Non-pigmented ciliary epithelial cell (primary cell): Measurements from ENCODE around the gene TTC39C.
A peak's percentile ranks its signal among the peaks of the same experiment; 100 is the strongest.
"Not testable (repeated sequence)": the region's sequence is repeated elsewhere in the genome, so short reads cannot be mapped to it uniquely, and the experiment has no call there.

Experiments used
- DNase-seq: peaks from one replicate; pipeline ENCODE4 v3.0.0-alpha.2; 2010; ENCODE audit warnings: low read depth

The TTC39C gene

DNA sequence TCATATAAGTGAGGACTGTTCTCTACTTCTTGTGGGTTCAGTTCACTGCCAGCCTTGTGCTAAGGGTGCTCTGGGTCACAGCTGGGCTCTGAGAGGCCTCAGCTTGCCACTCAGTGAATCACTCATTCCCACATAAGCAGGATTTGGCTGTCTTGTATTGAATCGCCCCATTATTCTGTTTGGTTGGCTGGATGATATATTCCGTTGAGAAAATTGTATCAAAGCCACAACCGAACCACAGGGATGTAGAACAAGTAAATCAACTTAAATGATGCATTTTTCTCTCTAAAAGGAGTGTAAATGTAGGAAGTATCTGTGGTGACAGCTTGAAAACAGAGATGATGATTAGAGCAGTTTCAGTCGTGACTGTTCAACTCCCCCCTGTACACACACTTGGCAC, 39.6 kb downstream of the TTC39C start:
- DNase-seq, result no peak

DNA sequence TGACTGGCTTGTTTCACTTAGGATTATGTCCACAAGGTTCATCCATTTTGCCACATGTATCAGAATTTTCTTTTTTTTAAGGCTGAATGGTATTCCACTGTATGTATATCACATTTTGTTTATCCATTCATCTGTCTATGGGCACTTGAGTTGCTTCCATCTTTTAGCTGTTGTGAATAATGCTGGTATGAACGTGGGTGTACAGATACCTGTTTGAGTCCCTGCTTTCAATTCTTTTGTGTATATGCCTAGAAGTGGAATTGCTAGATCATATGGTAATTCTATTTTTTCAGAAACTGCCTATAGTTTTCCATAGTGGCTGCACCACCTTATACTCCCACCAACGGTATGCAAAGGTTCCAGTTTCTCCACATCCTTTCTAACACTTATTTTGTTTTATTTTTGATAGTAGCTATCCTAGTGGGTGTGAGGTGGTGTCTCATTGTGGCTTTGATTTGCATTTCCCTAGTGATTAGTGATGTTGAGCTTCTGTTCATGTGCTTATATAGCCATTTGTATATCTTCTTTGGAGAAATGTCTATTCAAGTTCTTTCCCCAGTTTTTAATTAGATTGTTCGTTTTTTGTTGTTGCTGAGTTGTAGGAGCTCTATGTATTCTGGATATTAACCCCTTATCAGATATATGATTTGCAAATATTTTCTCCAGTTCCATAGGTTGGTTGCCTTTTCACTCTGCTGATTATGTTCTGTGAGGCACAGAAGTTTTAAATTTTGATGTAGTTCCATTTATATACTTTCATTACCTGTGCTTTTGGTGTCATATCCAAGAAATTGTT, 40.7 kb downstream of the TTC39C start:
- DNase-seq, result no peak

DNA sequence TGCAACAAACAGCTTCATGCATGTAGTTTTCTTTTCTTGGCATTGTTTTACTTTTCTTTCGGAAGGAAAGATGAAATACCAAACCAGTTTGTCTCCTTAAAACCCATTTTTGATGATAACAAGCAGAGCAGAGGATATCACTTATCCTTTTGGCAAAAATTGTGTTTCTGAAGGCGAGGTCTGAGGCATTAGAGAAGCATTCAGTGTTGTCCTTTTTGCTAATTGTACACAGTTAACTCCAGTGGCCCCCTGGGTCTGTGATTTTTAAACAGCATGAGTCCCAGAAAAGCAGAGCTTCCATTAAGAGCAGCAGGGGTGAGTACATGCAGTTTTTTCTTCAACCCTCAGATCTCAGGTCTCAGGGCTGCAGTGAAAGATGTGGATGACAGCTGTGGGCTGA, 41.3 kb downstream of the TTC39C start:
- no peak for DNase-seq

DNA sequence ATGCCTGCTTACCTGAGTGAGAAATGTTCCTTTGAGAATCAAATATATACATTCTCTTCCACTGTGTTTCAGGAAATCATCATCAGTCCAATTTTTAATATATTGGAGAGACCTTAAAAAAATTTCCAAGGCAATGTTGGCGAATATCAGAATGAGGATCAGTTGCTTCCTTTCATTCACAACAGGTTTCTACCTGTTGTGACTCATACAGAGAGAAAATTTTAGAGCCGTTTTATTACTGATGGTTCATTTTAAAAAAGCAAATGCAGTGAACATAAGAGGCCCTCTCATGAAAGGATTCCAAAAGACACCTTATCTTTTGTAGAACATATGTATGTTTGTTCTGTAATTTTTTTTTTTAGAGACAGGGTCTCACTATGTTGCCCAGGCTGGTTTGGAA, 42.0 kb downstream of the TTC39C start:
- no peak for DNase-seq

DNA sequence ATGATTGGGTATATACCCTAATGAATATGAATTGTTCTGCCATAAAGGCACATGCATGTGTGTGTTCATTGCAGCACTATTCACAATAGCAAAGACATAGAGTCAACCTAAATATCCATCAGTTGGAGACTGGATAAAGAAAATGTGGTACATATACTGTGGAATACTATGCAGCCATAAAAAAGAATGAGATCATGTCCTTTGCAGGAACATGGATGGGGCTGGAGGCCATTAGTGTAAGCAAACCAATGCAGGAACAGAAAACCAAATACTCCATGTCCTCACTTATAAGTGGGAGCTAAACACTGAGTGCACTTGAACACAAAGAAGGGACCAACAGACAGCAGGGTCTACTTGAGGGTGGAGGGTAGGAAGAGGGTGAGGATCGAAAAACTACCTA, 43.2 kb downstream of the TTC39C start:
- no peak for DNase-seq

DNA sequence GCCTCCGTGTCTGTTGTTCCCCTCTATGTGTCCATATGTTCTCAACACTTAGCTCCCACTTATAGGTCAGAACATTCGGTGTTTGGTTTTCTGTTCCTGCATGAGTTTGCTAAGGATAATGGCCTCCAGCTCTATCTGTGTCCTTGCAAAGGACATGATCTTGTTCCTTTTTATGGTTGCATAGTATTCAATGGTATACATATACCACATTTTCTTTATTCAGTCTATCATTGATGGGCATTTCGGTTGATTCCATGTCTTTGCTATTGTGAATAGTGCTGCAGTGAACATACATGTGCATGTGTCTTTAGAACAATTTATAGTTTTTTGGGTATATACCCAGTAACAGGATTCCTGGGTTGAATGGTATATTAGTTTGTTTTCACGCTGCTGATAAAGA, 44.8 kb downstream of the TTC39C start:
- DNase-seq, result not testable (repeated sequence)

DNA sequence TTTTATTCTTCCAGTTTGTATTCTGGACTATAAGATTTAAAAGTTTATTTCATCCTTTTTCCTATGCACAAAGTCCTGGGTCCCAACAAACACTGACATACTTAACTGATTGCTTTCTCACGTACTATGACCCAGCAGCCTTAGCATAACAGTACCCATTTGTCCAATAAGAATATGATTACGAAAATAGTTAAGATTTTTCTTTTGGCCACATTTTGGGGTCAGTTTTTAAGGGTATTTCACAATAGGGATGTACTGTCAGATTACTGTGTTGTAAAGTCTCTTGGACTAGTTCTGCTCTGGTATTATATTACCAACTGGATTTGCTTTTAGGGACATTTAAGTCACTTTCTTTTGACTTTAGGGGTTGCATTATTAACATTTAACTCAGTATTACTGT, 46.1 kb downstream of the TTC39C start:
- DNase-seq, result no peak

DNA sequence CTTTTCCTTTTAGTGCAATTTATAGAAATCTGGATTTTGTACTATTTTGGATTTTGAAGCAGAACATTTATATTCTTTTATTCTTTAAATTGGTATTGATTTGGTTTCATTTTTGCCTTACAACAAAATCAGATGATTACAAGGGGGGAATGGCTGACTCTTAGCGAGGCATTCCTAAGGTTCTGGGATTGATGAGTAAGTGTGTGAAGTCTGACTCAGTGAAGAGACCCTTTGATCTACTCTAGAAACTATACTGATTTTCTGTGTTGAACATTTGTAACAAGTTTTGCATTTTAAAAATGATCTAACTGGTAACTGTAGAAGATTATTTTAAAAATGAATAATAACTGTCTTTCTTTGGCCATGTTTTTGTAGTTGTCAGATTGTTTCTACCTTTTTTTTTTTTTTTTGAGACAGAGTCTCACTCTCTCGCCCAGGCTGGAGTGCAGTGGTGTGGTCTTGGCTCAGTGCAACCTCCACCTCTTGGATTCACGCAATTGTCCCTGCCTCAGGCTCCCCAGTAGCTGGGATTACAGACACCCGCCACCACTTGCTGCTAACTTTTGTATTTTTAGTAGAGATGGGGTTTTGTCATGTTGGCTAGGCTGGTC, 48.7 kb downstream of the TTC39C start:
- peak; percentile 37 for DNase-seq

DNA sequence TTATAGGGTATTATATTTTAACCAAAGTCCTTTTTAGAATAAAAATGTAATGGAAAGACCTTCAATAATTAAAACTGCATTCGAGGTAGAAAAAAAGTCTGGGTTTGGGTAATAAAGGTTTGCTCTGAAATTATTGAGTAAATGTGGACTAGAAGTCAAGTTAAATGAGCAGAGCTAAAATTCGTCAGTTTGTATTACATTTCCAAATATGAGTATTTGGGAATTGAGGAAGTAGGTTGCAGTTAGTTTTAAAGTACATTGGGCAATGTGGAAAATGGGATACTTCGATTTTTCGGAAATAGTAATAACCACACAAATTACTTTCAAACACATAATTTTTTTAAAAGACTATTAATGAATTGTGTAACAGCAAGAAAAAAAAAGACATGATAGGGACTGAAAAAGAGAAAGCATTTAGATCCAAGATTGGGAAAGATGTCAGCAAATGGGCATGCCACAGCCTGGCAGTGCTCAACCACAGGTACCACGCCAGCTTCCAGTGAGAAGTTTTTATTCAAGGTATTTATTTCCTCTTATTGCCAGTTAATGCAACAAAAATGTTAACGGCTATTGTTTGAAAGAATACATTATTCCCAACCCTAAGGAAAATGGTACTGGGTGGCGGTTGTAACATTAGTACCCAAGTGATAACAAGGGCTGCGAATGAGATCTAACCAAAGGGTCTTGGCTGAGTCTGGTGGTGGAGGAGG, 50.0 kb downstream of the TTC39C start:
- DNase-seq, result no peak

DNA sequence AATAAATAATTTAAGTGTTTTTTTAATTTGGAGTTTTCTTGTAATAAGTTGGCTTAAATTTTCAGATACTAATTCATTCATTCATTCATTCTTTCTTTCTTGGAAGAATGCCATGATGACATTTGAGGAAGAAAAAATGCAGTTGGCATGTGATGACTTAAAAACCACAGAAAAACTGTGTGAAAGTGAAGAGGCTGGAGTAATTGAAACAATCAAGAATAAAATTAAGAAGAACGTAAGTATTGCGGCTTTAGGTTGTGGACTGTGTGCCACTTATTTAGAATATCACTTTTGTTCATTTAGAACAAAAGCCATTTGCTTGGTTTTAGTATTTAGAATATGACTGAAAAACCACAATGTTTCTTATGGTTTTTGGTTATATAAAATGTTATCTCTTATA, 51.4 kb downstream of the TTC39C start:
- DNase-seq, result no peak

DNA sequence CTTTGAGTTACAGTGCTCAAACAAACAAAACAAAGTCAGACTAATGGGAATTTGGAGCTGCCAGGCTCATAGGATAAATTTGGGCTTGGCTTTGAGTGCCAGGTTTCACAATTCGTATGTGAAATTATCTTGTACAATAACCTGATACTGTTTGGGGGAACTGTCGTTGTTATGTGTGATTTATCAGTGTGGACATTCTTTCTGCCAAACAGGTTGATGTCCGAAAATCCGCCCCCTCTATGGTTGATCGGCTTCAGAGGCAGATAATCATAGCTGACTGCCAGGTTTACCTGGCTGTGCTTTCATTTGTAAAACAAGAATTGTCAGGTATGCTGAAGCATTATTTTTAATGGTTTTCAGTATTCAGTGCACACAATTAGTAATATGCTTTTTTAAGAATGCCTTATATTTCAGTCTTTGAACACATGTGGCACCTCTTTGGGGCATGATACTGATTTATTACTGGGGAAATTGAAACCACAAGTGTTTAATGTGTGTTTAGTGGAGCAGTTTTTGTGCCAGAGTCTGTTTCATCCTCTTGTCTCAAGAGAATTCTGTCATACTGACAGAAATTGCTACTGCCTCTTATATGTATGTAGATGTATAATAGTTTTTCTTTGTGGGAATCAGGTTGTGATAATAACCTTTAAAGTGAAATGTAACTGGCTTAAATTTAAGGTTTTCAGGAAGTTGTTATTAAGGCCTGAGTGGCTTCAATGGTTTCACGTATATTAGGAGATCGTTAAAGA, 54.6 kb downstream of the TTC39C start:
- DNase-seq, result no peak

DNA sequence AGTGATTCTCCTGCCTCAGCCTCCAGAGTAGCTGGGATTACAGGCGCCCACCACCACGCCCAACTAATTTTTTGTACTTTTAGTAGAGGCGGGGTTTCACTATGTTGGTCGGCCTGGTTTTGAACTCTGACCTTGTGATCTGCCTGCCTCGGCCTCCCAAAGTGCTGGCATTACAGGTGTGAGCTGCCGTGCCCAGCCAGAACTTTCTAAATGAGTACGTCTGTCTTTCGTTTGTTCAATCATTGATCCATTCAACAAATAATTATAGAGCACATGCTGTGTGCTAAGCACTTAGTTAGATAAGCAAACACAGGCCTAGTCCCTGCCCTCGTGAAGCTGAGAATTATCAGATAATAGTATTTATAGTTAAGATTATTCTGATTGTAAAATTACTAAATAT, 56.5 kb downstream of the TTC39C start:
- DNase-seq, result no peak

DNA sequence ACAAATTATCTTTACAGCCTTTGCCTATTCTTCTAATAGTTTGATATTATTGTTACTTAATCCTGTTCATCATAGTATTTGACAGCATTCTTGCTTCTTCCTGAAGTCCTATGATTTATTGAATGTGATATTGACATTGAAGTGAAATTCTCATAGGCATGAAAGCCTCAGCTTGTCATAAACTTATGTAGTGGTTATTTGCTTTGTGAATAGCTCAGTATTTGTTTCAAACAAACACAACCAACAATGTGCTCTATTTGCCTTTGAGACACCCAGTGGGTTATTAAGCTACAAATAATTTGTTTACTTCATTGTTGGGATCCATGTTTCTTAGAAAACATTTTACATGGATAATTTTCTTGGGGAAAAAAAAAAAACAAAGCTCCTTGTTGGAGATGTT, 57.2 kb downstream of the TTC39C start:
- no peak for DNase-seq

DNA sequence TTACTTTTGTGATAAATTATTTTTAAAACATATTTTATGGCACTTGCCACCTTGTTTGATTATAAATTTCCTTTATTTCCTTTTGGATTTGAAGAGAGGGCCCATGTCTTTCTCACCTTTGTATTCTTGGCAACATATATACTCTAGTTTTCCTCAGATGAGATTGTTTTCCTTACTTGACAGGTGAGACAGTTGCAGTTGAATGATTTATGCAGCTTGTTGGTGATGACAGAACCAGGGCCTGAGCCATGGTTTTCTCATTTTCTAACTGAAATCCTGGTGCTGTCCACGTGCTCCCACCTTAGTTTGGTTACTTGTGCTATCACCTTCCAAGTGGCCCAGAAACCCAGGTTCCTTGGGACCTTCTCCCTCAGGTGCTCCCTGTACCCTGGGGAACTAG, 58.2 kb downstream of the TTC39C start:
- DNase-seq, result no peak

DNA sequence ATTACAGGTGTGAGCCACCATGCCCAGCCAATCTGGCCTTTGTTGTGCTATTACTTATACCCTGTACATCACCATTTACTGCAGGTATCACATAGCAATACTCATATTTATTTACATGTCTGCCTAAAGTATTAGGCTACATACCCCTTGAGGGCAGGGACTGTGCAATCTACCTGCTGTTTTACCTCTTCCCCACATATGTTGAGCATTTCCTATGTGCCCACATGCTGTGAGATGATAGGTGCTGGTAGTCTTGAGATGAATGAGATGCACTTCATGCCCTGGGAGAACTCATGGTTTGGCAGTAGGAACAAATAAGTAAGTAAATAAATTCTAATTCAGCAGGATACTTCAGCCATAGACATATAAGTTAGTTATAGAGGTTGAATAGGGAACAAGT, 59.2 kb downstream of the TTC39C start:
- no peak for DNase-seq

DNA sequence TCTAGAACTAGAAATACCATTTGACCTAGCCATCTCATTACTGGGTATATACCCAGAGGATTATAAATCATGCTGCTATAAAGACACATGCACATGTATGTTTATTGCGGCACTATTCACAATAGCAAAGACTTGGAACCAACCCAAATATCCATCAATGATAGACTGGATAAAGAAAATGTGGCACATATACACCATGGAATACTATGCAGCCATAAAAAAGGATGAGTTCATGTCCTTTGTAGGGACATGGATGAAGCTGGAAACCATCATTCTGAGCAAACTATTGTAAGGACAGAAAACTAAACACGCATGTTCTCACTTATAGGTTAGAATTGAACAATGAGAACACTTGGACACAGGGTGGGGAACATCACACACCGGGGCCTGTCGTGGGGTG, 60.2 kb downstream of the TTC39C start:
- DNase-seq, result not testable (repeated sequence)

DNA sequence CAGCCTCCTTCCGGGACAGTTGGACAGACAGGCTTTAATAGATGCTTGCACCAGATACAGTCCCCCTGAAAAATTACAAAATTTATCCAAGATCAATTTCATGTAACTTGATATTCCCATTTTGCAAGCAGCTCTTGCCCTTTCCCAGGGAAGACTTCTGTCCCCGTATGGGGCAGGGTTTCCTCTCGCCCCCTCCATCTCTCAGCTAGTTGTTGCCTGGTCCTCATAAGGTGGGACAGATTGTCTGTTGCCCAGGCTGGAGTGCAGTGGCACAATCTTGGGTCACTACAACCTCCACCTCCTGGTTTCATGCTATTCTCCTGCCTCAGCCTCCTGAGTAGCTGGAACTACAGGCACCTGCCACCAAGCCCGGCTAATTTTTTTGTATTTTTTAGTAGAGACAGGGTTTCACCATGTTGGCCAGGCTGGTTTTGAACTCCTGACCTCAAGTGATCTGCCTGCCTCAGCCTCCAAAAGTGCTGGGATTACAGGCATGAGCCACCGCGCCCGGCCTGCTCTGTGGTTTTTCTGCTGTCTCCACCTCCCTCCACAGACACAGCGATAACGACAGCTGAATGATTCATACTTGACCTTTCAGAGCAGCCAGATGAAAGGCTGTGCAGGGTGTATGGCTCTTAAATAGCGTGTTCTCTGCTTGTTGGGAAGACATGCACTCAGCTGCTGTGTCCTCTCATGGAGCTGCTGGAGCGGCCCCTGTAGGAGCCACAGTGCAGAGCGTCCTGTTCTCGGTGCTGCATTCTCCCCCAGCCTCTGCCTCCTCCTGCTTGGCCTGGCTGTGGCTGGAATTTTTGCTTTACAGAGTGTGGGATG, 61.4 kb downstream of the TTC39C start:
- peak; percentile 97 for DNase-seq

DNA sequence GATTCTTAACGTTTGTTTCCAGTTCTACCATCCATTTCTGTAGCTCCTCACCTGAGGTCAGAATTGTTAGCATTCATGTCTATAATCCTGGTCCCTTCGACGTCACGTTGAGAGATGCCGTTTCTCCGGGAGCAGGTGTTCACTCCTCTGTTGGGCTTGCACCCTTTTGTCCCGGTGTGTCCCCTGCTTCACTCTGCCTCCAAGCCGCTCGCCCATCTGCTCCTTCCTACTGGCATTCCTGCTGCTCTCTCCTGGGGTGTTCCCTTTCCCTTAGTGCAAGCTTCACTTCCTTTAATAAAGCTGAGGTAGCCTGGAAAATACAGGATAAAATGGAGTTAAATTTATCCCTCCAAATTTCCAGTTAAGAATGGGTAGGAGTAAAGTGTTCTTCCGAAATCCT, 62.4 kb downstream of the TTC39C start:
- DNase-seq, result no peak

DNA sequence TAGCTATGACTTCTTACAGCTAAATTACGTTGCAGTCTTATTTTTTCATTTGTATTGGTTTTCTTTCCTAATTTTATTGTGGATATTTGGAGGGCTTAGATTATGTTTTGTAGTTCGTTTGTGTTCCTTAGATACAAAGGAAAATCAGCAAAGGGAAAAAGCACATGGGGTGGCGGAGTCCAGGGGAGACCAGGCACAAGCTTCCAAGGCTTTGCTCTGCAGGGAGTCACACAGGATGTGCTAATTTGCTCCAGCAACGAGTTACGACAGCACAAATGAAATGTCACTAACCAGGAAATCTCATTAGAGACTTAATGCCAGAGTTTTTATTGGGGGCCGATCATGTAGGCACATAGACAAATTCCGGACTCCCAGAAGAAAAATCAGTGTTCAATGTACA, 63.8 kb downstream of the TTC39C start:
- DNase-seq, result no peak

DNA sequence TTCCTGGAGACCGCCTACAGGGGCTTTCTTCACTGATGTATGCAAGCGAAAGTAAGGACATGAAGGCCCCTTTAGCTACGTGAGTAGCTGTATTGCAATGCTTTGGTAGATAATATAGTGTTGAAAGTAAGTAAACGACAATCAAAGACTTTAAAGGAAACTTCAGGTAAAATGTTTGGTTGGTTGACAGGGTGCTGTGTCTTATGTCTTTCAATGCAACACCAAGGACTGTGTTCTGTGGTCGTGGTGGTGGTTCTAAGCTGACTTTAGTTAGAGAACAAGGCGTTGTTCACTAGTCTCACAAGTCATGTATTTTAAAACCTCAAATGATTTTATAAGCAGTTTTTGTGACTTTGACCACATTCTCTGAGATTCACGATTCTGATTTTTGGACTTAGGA, 66.3 kb downstream of the TTC39C start:
- DNase-seq, result no peak

DNA sequence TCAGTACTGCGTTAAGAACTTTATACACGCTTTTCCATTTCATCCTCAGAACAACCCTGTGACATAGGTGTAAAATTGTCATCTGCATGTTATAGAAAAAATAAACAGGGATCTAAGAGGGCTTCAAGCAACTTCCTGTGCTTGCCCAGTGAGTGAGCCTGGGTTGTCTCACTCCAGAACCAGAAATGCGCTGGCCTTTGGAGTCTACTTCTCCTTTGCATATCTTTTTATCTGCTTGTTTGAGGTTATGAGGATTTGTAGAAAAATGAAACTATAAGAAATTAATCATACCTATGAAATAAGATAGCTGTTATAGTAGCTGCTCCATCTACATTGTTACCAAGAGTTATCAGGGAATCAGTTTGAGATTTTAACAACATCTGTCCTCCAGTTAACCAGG, 69.0 kb downstream of the TTC39C start:
- DNase-seq, result no peak

DNA sequence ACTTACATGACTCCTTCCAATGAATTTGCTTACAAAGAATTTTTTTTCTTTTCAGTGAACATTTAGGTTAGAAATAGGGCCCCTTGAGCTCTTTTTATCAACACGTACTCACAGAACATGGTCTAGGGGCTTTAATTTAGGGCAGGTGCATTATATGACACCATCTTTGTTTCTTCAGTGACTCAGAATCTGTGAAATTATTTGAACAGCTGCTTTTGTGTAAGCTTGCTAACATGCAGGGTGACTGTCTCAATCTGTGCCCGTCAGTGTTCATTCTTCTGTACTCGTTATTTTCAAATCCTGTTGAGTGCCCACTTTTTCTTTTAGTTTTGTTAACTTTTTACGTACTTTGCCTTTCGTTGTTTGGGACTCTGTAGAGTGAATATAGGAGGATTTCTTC, 71.5 kb downstream of the TTC39C start:
- no peak for DNase-seq
